NCI-H1092 (cell line): ENCODE measurements around the gene LIMCH1.
"Not testable (repeated sequence)": the region's sequence is repeated elsewhere in the genome, so short reads cannot be mapped to it uniquely, and the experiment has no call there.

Experiments used
- DNase-seq: peaks from one replicate; lab custom pipeline; 2025; lab: John Stamatoyannopoulos, UW

LIMCH1 gene

DNA sequence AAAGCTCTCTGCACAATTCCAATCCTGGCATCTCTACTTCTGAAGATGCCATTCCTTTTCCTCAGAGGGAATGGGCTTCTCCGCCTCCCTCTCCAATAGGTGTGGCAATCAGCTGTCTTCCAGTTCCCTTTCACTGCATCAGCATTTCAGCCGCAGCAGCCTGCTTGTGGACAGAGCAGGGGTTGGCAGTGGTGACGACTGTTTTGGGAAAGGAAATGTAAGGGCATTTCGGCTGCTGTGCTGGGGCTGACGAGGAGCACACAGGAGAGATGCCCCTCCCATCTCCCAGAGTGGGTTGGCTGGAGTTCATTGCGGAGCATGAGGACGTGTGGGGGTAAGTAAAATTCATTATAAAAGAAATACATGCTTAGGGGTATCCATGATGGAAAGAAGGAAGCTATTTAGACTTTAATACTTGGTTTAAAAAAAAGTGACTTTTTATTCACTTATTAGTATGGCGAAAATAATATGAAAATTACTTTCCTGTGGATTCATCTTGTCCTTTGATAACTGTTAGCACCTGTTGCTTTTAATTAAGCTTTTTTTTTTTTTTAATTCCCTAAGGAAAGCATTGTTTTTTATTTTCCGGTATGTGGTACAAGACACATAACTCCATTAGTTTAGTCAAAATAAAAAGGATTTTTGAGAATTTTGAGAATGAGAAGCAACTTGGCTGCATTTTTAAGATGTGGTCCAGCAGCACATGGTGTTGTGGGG lies at the start of gene LIMCH1:
Gene LIMCH1 (plus strand): TSS at position 141 of the 717 bp plus-strand sequence. CDS start 67,839 bp downstream, outside the sequence.
- no peak for DNase-seq

- DNase-seq = not testable (repeated sequence)
Measured at GRCh38 chr4:41491081-41491576, 46.8 kb upstream of the LIMCH1 start.

- DNase-seq = no peak
Measured at GRCh38 chr4:41496977-41497376, 41.0 kb upstream of the LIMCH1 start.

- DNase-seq = no peak
Measured at GRCh38 chr4:41498177-41498576, 39.8 kb upstream of the LIMCH1 start.

DNA sequence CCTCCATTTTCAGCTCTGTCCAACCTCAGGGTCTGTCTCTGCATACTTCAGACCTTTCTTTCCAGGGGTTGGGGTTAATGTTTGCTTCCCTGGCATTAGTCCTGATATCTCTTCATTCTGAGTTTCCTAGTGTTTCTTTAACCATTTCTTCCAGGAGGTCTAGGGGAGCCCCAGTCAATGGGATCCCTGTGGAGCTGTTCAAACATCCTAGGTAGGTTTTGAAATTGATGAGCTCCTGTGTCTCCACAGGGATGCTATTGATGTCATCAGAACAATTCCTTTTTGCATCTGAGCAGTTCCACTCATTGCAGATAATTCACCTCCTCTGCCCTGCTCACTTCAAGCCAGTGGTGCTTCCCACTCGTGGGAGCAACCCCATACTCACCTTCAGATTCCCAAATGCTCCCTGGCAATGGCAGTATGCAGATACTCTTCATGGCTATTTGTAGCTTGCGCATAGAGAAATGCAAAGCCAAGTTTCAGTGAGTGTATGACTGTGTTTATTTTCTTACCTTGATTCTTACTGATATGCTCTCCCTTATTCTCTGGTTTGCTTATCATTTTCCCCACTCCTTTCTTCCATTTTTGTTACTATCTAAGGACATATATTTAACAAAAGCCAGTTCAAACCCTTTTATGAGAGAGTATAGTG lies 33.7 kb upstream of the LIMCH1 start:
- DNase-seq = no peak

GRCh38 chr4:41505161-41505661 lies 32.7 kb upstream of the LIMCH1 start:
- DNase-seq = peak; percentile 33

DNA sequence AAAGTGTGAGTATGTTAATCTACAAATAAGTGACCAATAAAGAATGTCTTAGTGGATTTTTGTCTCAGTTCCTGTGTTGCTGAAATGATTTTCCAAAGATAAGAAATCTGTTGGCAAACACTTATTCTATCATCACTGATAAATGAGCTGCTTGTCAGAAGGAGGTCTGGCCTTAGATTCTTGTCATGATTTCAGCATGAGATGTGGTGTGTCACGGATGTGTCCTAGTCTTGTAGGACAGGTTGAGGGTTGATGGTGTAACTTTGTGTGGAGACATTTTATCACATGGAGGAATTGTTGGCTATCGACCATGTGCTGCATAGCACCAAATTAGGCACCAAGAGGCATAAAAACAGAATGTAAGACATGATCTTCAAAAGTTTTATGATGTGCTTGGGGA lies 31.8 kb upstream of the LIMCH1 start:
- no peak for DNase-seq

- no peak for DNase-seq
Measured at GRCh38 chr4:41507291-41507947, 30.5 kb upstream of the LIMCH1 start.

- peak; percentile 36 for DNase-seq
Measured at GRCh38 chr4:41509451-41509866, 28.5 kb upstream of the LIMCH1 start.

DNA sequence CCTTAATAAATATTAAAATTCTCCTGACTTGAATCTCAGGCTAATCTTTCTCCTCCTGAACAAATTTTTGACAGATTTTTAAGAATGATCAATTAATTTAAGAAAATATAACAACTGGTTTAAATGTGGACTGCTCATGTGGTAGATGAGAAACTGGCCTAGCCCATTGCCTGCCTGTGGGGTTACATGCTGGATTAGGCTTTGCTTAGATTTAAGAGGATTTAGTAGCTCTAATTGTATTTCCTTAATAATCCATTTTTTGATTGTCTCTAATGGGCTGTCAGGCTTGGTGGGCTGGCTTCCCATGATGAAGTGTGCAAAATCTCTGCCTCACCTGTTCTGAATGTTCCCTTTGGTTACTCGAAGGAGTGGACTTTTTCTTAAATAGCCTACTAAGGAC lies 27.8 kb upstream of the LIMCH1 start:
- no peak for DNase-seq

- no peak for DNase-seq
Measured at GRCh38 chr4:41512136-41512535, 25.8 kb upstream of the LIMCH1 start.

- DNase-seq = no peak
Measured at GRCh38 chr4:41512596-41512995, 25.4 kb upstream of the LIMCH1 start.

- no peak for DNase-seq
Measured at GRCh38 chr4:41514169-41514568, 23.8 kb upstream of the LIMCH1 start.

GRCh38 chr4:41514766-41515481 lies 23.0 kb upstream of the LIMCH1 start:
- DNase-seq = no peak

- no peak for DNase-seq
Measured at GRCh38 chr4:41517121-41517520, 20.8 kb upstream of the LIMCH1 start.

DNA sequence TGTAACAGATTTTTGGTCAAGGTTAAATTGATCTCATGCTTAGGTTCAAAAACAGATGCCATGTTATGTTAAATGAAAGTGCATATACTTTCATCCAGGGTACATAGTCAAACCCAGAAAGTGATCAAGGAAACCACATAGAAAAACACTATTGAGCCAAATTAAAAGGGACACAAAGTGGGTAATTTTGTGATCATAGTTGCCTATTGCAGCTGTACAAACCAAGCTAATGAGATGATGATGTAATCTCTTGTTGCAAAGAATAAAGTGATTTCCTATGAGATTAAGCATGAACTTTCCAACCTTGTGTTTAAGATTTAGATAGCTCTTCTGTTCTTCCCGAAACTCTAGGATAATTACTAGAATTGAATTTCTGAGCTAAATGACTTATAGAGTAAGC lies 20.2 kb upstream of the LIMCH1 start:
- DNase-seq = no peak

GRCh38 chr4:41524425-41524824 lies 13.5 kb upstream of the LIMCH1 start:
- DNase-seq = no peak

DNA sequence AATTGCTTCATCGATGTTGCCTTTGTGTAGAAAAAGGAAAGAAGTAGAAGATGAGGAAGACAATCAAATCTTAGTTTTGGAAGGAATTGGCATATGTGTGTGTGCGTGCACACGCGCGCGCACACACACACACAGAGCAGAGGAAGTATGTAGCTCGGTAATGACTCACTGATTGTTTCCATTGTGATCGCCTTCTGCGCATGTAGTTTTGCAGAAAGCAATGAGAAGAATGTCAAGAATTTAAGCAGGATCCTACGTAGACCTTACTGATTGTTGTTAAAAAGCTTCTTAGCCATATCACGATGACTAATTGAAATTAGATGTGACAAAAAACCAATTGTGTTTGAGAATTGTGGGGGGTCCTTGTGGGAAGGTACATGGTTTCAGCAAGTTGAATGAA lies 12.8 kb upstream of the LIMCH1 start:
- no peak for DNase-seq

- DNase-seq = no peak
Measured at GRCh38 chr4:41526628-41527027, 11.3 kb upstream of the LIMCH1 start.

- no peak for DNase-seq
Measured at GRCh38 chr4:41528512-41529205, 9.3 kb upstream of the LIMCH1 start.

DNA sequence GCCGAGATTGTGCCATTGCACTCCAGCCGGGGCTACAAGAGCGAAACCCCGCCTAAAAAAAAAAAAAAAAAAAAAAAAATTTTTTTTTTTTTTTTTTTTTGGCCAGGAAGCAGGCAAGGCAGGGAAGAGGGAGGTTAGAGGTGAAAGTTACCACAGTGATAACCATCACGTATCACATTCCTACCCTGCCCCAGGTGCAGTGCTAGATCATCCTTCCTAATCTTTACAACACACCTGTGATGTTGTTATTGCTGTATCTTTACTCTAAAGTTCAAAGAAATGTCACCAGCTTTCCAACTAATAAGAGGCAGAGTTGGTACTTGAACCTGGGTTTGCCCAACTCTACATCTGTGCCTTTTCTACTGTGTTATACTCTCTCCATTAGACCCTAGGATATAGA lies 7.2 kb upstream of the LIMCH1 start:
- no peak for DNase-seq

GRCh38 chr4:41532336-41532735 lies 5.6 kb upstream of the LIMCH1 start:
- no peak for DNase-seq
